H9 (cell line): ENCODE data around the gene CFAP46. TPM values are rescaled to one million over a fixed set of nuclear protein-coding genes. Genes with fewer than 3 reads are reported as not detected.

Experiments used
- DNase-seq: peaks from one replicate; pipeline ENCODE4 v3.0.0-alpha.2; 2017
- H2AFZ ChIP-seq: one replicate; pipeline ENCODE4 v1.6.1; 2013; ENCODE audit warnings: mild to moderate bottlenecking, low read length, control low read depth, moderate library complexity
- H2AK5ac ChIP-seq: 2 replicates; pipeline ENCODE4 v1.6.1; 2013; ENCODE audit warnings: low read length, control low read depth, mixed read lengths; ENCODE audit not compliant: insufficient read length
- H2BK120ac ChIP-seq: one replicate; pipeline ENCODE4 v1.6.1; 2013; ENCODE audit warnings: low read depth, mild to moderate bottlenecking, low read length, control low read depth, inconsistent platforms; ENCODE audit not compliant: poor library complexity, severe bottlenecking
- H2BK12ac ChIP-seq: 2 replicates; pipeline ENCODE4 v1.6.1; 2013; ENCODE audit warnings: low read length, control low read depth, mixed read lengths, low read depth; ENCODE audit not compliant: insufficient read length
- H2BK15ac ChIP-seq: 2 replicates; pipeline ENCODE4 v1.6.1; 2013; ENCODE audit warnings: low read depth, low read length, control low read depth
- H2BK20ac ChIP-seq: one replicate; pipeline ENCODE4 v1.6.1; 2013; ENCODE audit warnings: low read depth, mild to moderate bottlenecking, low read length, control low read depth, inconsistent platforms; ENCODE audit not compliant: poor library complexity, severe bottlenecking
- H2BK5ac ChIP-seq: 2 replicates; pipeline ENCODE4 v1.6.1; 2013; ENCODE audit warnings: low read length, control low read depth, mixed read lengths; ENCODE audit not compliant: insufficient read length
- H3K14ac ChIP-seq: 2 replicates; pipeline ENCODE4 v1.6.1; 2013; ENCODE audit warnings: low read length, control low read depth; ENCODE audit not compliant: insufficient read depth
- H3K18ac ChIP-seq: 2 replicates; pipeline ENCODE4 v1.6.1; 2013; ENCODE audit warnings: low read depth, mild to moderate bottlenecking, mixed read lengths, low read length, control low read depth; ENCODE audit not compliant: insufficient read length
- H3K23ac ChIP-seq: 2 replicates; pipeline ENCODE4 v1.6.1; 2013; ENCODE audit warnings: low read length, control low read depth, mixed read lengths, low read depth; ENCODE audit not compliant: insufficient read length
- H3K23me2 ChIP-seq: 2 replicates; pipeline ENCODE4 v1.6.1; 2013; ENCODE audit warnings: low read depth, mild to moderate bottlenecking, mixed read lengths, low read length, control low read depth; ENCODE audit not compliant: insufficient read length, poor library complexity, severe bottlenecking
- H3K27ac ChIP-seq: 2 replicates; pipeline ENCODE4 v1.5.1; 2013; ENCODE audit warnings: low read length, control low read depth, mixed read lengths, low read depth; ENCODE audit not compliant: insufficient read length
- H3K27me3 ChIP-seq: 2 replicates; pipeline ENCODE4 v1.6.1; 2013; ENCODE audit warnings: low read length, control low read depth, inconsistent platforms; ENCODE audit not compliant: insufficient read depth
- H3K4ac ChIP-seq: 2 replicates; pipeline ENCODE4 v1.6.1; 2013; ENCODE audit warnings: low read depth, mild to moderate bottlenecking, control low read depth, inconsistent platforms, low read length, moderate library complexity
- H3K4me1 ChIP-seq: 2 replicates; pipeline ENCODE4 v1.6.1; 2013; ENCODE audit warnings: low read length, control low read depth, inconsistent platforms; ENCODE audit not compliant: insufficient read depth
- H3K4me2 ChIP-seq: 2 replicates; pipeline ENCODE4 v1.6.1; 2013; ENCODE audit warnings: low read length, control low read depth, mixed read lengths; ENCODE audit not compliant: insufficient read length, insufficient read depth
- H3K56ac ChIP-seq: 2 replicates; pipeline ENCODE4 v1.6.1; 2013; ENCODE audit warnings: low read depth, mild to moderate bottlenecking, mixed read lengths, low read length, control low read depth; ENCODE audit not compliant: insufficient read length
- H3K79me1 ChIP-seq: 2 replicates; pipeline ENCODE4 v1.6.1; 2013; ENCODE audit warnings: low read depth, mild to moderate bottlenecking, moderate library complexity, low read length, control low read depth, inconsistent platforms; ENCODE audit not compliant: insufficient read depth, poor library complexity, severe bottlenecking
- H3K79me2 ChIP-seq: 2 replicates; pipeline ENCODE4 v1.6.1; 2013; ENCODE audit warnings: low read length, control low read depth, inconsistent platforms; ENCODE audit not compliant: insufficient read depth
- H3K9ac ChIP-seq: 2 replicates; pipeline ENCODE4 v1.6.1; 2013; ENCODE audit warnings: low read length, control low read depth, mixed read lengths; ENCODE audit not compliant: insufficient read length; ENCODE audit errors: extremely low read depth
- H3K9me3 ChIP-seq: one replicate; pipeline ENCODE4 v1.6.1; 2013; ENCODE audit warnings: low read depth, low read length, inconsistent platforms; ENCODE audit not compliant: control insufficient read depth
- H3T11ph ChIP-seq: one replicate; pipeline ENCODE4 v1.6.1; 2013; ENCODE audit warnings: mild to moderate bottlenecking, low read length, control low read depth, inconsistent platforms
- H4K20me1 ChIP-seq: one replicate; pipeline ENCODE4 v1.6.1; 2013; ENCODE audit not compliant: control insufficient read depth, insufficient read length, insufficient read depth
- H4K5ac ChIP-seq: 2 replicates; pipeline ENCODE4 v1.6.1; 2013; ENCODE audit warnings: low read depth, mild to moderate bottlenecking, mixed read lengths, low read length, control low read depth; ENCODE audit not compliant: insufficient read length
- H4K8ac ChIP-seq: replicated peaks from 2 replicates; pipeline ENCODE4 v1.6.1; 2013; ENCODE audit warnings: low read length, control low read depth, mixed read lengths, low read depth; ENCODE audit not compliant: insufficient read length
- H4K91ac ChIP-seq: 2 replicates; pipeline ENCODE4 v1.6.1; 2013; ENCODE audit warnings: low read depth, mild to moderate bottlenecking, moderate library complexity, mixed read lengths, low read length, control low read depth; ENCODE audit not compliant: insufficient read length
- H3K27ac Mint-ChIP-seq, 3 experiments: 2 replicates in 2 of 3; 3 replicates in 1 of 3; pipeline ENCODE4 v1.8.0; 2020 to 2021; ENCODE audit warnings: mixed read lengths in 3 of 3, mild to moderate bottlenecking in 1 of 3, moderate library complexity in 1 of 3
- H3K27me3 Mint-ChIP-seq: 2 replicates; pipeline ENCODE4 v1.8.0; 2021; ENCODE audit warnings: low read depth, mild to moderate bottlenecking, moderate library complexity, mixed read lengths
- H3K36me3 Mint-ChIP-seq, 3 experiments: 2 replicates in 2 of 3; 3 replicates in 1 of 3; pipeline ENCODE4 v1.8.0; 2020 to 2021; ENCODE audit warnings: low read depth in 3 of 3, mixed read lengths in 3 of 3; ENCODE audit not compliant: insufficient read depth in 1 of 3
- H3K4me1 Mint-ChIP-seq, 2 experiments: 2 replicates each; pipeline ENCODE4 v1.8.0; 2020; ENCODE audit warnings: mixed read lengths in 2 of 2
- H3K4me3 Mint-ChIP-seq, 2 experiments: 2 replicates in 1 of 2; 3 replicates in 1 of 2; pipeline ENCODE4 v1.8.0; 2020 to 2021; ENCODE audit warnings: mild to moderate bottlenecking in 2 of 2, mixed read lengths in 2 of 2, moderate library complexity in 1 of 2
- H3K9me3 Mint-ChIP-seq, 2 experiments: 2 replicates in 1 of 2; 3 replicates in 1 of 2; pipeline ENCODE4 v1.8.0; 2020; ENCODE audit warnings: mild to moderate bottlenecking in 2 of 2, mixed read lengths in 2 of 2, moderate library complexity in 1 of 2
- CTCF ChIP-seq: fragments of 200-600 bp; sonication (generic); conservative IDR thresholded peaks from 3 replicates; pipeline ENCODE4 v1.8.0; 2021; ENCODE audit warnings: antibody characterized with exemption, mild to moderate bottlenecking
- WGBS: extraction: QIAGEN DNeasy Blood & Tissue Kit; methylation state at CpG from one replicate; pipeline ENCODE4 v1.1.7; 2013; ENCODE audit warnings: missing lambda C conversion rate, low lambda C conversion rate, mixed read lengths; ENCODE audit not compliant: insufficient read length; ENCODE audit errors: extremely low coverage; 5-methylcytosine and 5-hydroxymethylcytosine counted together
- total RNA-seq: library from RNA; stranded (reverse); gene quantifications from 2 replicates; pipeline ENCODE4 v1.2.1, GENCODE V29; 2021

CFAP46 gene
- total RNA-seq, 1 experiment from 2014 or later: 3.1 TPM

GRCh38 chr10:132972149-132972985 is 30.0 kb upstream of the CFAP46 start:
- Mint-ChIP-seq H3K9me3 (peaks cover 0 to 2% of the 10 kb centered on the region in 2 experiments; a peak in 2 of 5 replicates), H3K36me3 (no peaks in the 10 kb centered on the region; a peak in 1 of 7 replicates), H3K4me3 (no peak overlapping the region), H3K4me1 (peaks cover 6 to 29% of the 10 kb centered on the region in 2 experiments), H3K27ac (peak overlapping the region in 1 of 3 experiments; percentile 53; a peak in 2 of 7 replicates), H3K27me3 (peaks cover 5% of the 10 kb centered on the region; the same call in 1 of the 2 replicates)
- H3K79me2 ChIP-seq: no peaks in the 10 kb centered on the region
- H2AFZ ChIP-seq: no peak overlapping the region
- no peak overlapping the region; the same call in 1 of the 2 replicates for H3K14ac ChIP-seq
- no peak overlapping the region for H2AK5ac ChIP-seq
- H3K9me3 ChIP-seq: no peaks in the 10 kb centered on the region
- TF ChIP-seq CTCF: no peak
- H4K8ac ChIP-seq: no peak overlapping the region
- H2BK5ac ChIP-seq: no peak overlapping the region
- no peak overlapping the region for H3K23ac ChIP-seq
- no peak overlapping the region for H4K5ac ChIP-seq
- H3K27me3 ChIP-seq: no peaks in the 10 kb centered on the region
- no peak overlapping the region for H2BK12ac ChIP-seq
- no peak overlapping the region for H3K18ac ChIP-seq
- H3K4me1 ChIP-seq: no peaks in the 10 kb centered on the region
- H3T11ph ChIP-seq: no peak overlapping the region
- no peaks in the 10 kb centered on the region for H3K79me1 ChIP-seq
- no peak overlapping the region for H2BK20ac ChIP-seq
- no peak overlapping the region for H3K9ac ChIP-seq
- H3K27ac ChIP-seq: no peak overlapping the region
- H4K91ac ChIP-seq: no peak overlapping the region
- WGBS: no CpG with 5 or more reads among the region's 26 CpGs
- no peak overlapping the region for H3K4ac ChIP-seq
- no peak overlapping the region for H2BK15ac ChIP-seq
- H2BK120ac ChIP-seq: no peak overlapping the region
- H3K23me2 ChIP-seq: no peaks in the 10 kb centered on the region
- no peak overlapping the region for H3K4me2 ChIP-seq
- no peaks in the 10 kb centered on the region for H4K20me1 ChIP-seq
- no peak overlapping the region for H3K56ac ChIP-seq
- no peak for DNase-seq
